ENCODE measurements around the gene TRIM28. TPM values are rescaled to one million over a fixed set of nuclear protein-coding genes. Genes with fewer than 3 reads are reported as not detected.

Gene TRIM28
- total and polyA plus RNA-seq, 9 of the 15 experiments (the other 6 are each of a cell fraction or from before 2014, with no cell fraction given): 12.1 to 797 (median 490) TPM

GRCh38 chr19:58581227-58582141, 37.6 kb downstream of the TRIM28 start:
- peaks cover 49 to 52% of the 10 kb centered on the region in 2 experiments for H3K4me1 ChIP-seq (replicated peaks in 1 of 2; ENCODE audit: control insufficient read depth in 2 of 2, insufficient read depth in 2 of 2, low read length in 2 of 2)
- H2AFZ ChIP-seq (ENCODE audit: low read depth, low read length): peak overlapping the region; percentile 89
- FAIRE-seq (peak; percentile 96), DNase-seq (ENCODE audit: extremely low read depth in 1 of 4, low spot score in 3 of 4) (peak; percentile 78 to 97 (median 81)), ATAC-seq (peak; percentile 96)
- in situ Hi-C loops (cut with MboI) (no loop called here), intact Hi-C loops (cut with micrococcal nuclease) (no loop called here)
- ChIA-PET POLR2A (interaction anchor here (0.5 to 1.8 kb wide), 6 partner anchors 9 to 398 kb away, joined by 3 to 5 read pairs (median 4); partner anchors contain the start of genes CHMP2A, MZF1 and ZBTB45), CTCF (ENCODE audit: low intra/inter-chr PET ratio) (interaction anchor here (0.6 to 3.1 kb wide), 3 partner anchors 18 to 68 kb away, joined by 3 to 23 read pairs (median 3); partner anchors contain the start of gene ZBTB45)
- peak overlapping the region; percentile 78 for H3K27ac ChIP-seq (ENCODE audit: extremely low read depth, low read depth, low read length)
- peak overlapping the region; percentile 15 to 66; a peak in 3 of 4 replicates for H3K9ac ChIP-seq (ENCODE audit: insufficient read depth in 1 of 2, low read depth in 2 of 2, low read length in 2 of 2)
- no peak overlapping the region for H3K4me3 ChIP-seq
- no peaks in the 10 kb centered on the region for H4K20me1 ChIP-seq (replicated peaks; ENCODE audit: control insufficient read depth, insufficient read depth, low read length)
- H3K79me2 ChIP-seq (ENCODE audit: control insufficient read depth, insufficient read depth, low read length): peaks cover 41% of the 10 kb centered on the region
- H3K9me1 ChIP-seq (ENCODE audit: control insufficient read depth, insufficient read depth, low read length): no peaks in the 10 kb centered on the region
- H3K27me3 ChIP-seq (ENCODE audit: control insufficient read depth in 2 of 2, insufficient read depth in 2 of 2, low read length in 2 of 2): no peaks in the 10 kb centered on the region; a peak in 1 of 5 replicates
- H3K9me3 ChIP-seq (replicated peaks; ENCODE audit: control insufficient read depth, insufficient read depth, low read depth, low read length): peaks cover 2% of the 10 kb centered on the region; the same call in 1 of the 2 replicates
- peaks cover 37% of the 10 kb centered on the region for H3K36me3 ChIP-seq (ENCODE audit: control insufficient read depth, insufficient read depth, low read length)
- no TSS peak for BruUV-seq (replicated peaks)
- H3K4me2 ChIP-seq (ENCODE audit: insufficient read depth, low read length): peak overlapping the region; percentile 69
- 60% methylated on average over 48 of the region's 62 CpGs for WGBS (ENCODE audit: insufficient coverage, low coverage, missing lambda C conversion rate)
- TF ChIP-seq NR2C2 (CRISPR knock-in tag; IDR thresholded peaks at IDR 0.05): peak; percentile 82
- peak; percentile 60; the same call in 1 of the 2 replicates for TF ChIP-seq NR2C2 (tag; IDR thresholded peaks at IDR 0.05)
- peak; percentile 60 for TF ChIP-seq DACH1 (IDR thresholded peaks at IDR 0.05; ENCODE audit: partially characterized antibody)
- no peak for TF ChIP-seq STAT5A (IDR thresholded peaks at IDR 0.05; ENCODE audit: borderline replicate concordance, low read length)
- TF ChIP-seq SREBF2 (CRISPR knock-in tag; IDR thresholded peaks at IDR 0.05): no peak
- no peak for TF ChIP-seq NFIX (CRISPR knock-in tag; IDR thresholded peaks at IDR 0.05; ENCODE audit: low read depth)
- TF ChIP-seq ZNF644 (tag; IDR thresholded peaks at IDR 0.05; ENCODE audit: low read depth): 0 out of 2 replicates have a peak, but pooled peaks have one; percentile 19
- peak; percentile 84; the same call in 1 of the 2 replicates for TF ChIP-seq JUN (IDR thresholded peaks at IDR 0.05; ENCODE audit: borderline replicate concordance, low read depth, low read length)
- no peak for TF ChIP-seq JUN (CRISPR knock-in tag; IDR thresholded peaks at IDR 0.05; ENCODE audit: borderline replicate concordance)
- TF ChIP-seq ZBTB1 (CRISPR knock-in tag; IDR thresholded peaks at IDR 0.05; ENCODE audit: borderline replicate concordance, low read depth): 0 out of 2 replicates have a peak, but pooled peaks have one; percentile 22
- peak; percentile 61; the same call in 1 of the 2 replicates for TF ChIP-seq MTA3 (IDR thresholded peaks at IDR 0.05; ENCODE audit: borderline replicate concordance)
- TF ChIP-seq HCFC1 (IDR thresholded peaks at IDR 0.05; ENCODE audit: low read depth, low read length): peak; percentile 64
- TF ChIP-seq EP300 (IDR thresholded peaks at IDR 0.05; ENCODE audit: low read length): 0 out of 2 replicates have a peak, but pooled peaks have one; percentile 13
- peak; percentile 60; the same call in 1 of the 2 replicates for TF ChIP-seq ARID3A (IDR thresholded peaks at IDR 0.05; ENCODE audit: borderline replicate concordance, low read depth, low read length)
- 0 out of 2 replicates have a peak, but pooled peaks have one; percentile 10 for TF ChIP-seq ZNF324 (CRISPR knock-in tag; IDR thresholded peaks at IDR 0.05)
- no peak for TF ChIP-seq KHSRP (IDR thresholded peaks at IDR 0.05)
- TF ChIP-seq HEY1 (CRISPR knock-in tag; IDR thresholded peaks at IDR 0.05; ENCODE audit: borderline replicate concordance): no peak
- peak; percentile 78; the same call in 1 of the 2 replicates for TF ChIP-seq ZNF766 (CRISPR knock-in tag; conservative IDR thresholded peaks at IDR 0.05)

Measured in K562 (cell line).